Left renal cortex interstitium (tissue), 4 donors: Measurements from ENCODE around the gene ARF3. TPM values are rescaled to one million over a fixed set of nuclear protein-coding genes. Genes with fewer than 3 reads are reported as not detected.

Experiments used
- DNase-seq, 4 donors: peaks; one replicate each; pipeline ENCODE4 v3.0.0-alpha.2; 2013; ENCODE audit warnings: low read depth in 4 of 4, low spot score in 2 of 4, missing footprints in 1 of 4
- polyA plus RNA-seq, 4 donors: library from polyadenylated mRNA; unstranded; fragments of 120-200 nt; gene quantifications; one replicate each; pipeline ENCODE4 v1.2.1, GENCODE V29; 2013; ENCODE audit not compliant: insufficient read length in 4 of 4

Gene ARF3
- 100 to 1,000 TPM; 129 to 147 (median 136) TPM for polyA plus RNA-seq

DNA sequence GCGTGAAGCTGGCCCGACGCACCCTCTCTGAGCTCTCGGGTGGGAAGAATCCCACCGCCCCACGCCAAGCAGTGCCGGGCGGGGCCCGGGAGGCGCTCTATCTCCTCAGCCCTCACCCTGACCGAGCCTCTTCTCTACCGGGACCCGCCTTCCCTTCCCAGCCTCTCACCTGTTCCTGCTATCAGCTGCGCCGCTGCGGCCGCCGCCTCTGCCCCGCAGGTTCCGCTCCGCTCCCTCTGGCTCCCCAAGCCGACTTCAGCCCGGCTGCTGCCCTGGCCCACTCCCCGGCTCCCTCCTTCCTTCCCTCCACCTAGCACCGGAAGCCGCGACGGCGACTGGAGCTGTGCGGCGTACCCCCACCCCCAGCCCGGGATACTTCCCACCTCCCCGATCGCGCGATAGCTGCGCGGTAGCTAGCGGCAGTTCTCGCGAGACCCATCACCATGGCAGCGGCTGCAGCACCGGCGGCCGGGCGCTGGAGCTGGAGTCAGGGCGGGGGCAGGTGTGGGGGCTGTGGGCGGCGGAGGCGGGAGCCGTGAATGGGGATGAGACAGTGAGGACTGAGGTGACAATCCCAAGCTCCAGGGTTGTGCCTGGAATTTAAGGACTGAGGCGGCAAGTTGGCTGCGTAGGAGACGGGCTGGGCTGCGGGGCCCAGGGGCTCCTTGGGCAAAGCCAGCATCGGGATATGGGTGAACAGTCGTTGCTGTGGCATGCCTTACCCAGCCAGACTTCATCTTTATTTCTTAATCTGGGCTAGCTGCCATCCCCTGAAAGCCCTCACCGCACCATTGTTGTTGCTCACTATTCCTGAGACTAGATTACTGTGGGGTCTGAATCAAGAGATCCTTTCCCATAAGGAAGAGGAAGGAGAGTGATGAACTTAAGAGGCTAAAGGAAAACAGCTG, at the start of gene ARF3:
Gene ARF3 (minus strand): TSS at position 347 of the 908 bp plus-strand sequence. CDS start 16,392 bp downstream, outside the sequence.
- peak; percentile 71 to 94 (median 90) for DNase-seq

DNA sequence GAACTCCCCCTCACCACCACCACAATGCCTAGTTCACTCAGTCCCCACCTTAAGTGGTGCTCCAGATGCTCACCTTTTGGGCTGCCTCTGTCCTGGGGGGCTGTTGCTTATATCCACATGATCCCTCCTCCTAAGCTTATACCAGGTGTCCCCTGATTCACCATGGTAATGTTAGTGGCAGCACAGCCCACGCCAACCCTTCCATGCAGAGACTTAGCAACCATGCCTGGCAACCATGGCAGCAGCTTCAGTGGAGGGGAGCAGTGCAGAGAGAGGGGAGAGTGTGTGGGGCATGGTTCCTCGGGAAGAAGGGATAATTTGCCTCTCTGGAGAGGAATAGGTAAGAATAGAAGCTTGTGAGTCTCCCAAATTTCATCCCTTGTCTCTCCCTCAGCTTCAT, 43.1 kb upstream of the ARF3 start:
- DNase-seq, result no peak

DNA sequence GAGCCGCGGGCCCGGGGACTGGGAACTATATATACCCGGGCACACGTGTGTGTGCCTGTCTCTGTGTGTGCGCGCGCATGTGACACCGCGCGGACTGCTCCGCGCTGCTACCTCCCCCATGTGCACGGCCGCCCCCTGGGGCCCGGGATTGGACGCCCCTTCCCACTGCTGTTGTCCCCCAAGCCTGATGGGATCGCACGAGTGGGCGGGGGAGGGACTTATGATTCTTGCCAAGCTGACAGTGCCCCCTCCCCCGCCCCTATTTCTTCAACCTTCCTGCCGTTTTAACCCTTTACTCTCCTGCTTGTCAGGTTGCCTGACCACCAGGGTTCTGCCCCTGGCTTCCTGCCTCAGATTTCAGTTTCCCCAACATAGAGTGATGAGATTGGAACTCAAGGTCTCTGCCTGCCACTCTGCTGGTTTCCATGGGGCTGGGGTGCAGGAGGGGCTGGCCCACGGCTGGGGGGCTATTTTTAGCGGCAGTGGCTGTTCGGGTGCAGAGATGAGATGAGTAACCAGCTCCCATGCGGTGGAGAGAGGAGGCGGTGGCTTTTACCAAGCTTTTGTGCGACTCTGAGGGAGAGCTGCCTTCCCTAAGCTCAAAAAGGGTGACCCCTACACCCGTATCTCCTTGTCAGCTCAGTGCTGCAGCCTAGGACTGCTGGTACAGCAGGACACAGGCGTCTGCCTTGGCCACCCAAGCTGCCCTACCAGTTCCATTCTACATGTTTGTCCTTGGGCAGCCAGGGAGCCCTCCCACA, 42.3 kb upstream of the ARF3 start, which contains the start of gene DDN:
Gene DDN (minus strand): TSS at position 5 of the 761 bp plus-strand sequence. CDS start 88 bp downstream, outside the sequence.
- no peak for DNase-seq

GRCh38 chr12:48998497-48999353, 41.4 kb upstream of the ARF3 start:
- DNase-seq, result no peak

DNA sequence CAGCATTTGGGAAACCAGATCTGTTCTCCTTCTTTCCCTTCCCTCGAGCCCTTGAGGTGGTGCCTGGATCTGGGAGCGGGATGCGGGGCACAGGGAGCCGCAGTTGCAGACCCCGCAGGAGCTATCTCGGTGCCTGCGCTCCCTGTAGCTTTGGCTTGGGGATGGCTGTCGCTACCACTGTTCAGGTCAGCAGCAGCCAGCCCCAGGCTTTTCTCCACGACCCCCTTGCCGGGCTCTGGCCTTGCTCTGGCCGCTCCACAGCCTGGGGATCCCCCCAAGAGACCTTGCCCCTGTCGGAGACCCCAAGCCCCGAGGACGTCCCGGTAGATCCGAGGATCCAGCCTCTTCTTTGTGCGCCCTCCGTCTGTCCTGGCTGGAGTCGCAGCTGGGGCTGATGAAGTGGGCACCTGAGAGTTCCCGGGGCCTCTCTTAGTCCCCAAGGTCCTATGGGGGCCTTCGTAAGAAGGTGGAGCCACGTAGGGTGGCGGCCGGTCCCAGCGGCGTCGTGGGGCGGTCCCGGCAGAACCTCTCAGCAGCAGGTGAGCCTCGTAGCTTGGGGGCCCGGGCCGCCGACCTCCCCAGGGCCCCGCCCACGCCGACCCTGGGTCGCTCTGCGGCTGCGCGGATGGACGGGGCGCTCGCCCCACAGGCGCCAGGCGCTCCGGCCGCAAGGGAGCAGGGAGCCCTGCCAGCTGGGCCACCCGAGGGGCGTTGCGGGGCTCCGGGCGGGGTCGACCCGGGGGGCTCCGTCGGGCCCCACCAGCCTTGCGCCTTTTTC, 40.6 kb upstream of the ARF3 start:
- DNase-seq, result no peak

DNA sequence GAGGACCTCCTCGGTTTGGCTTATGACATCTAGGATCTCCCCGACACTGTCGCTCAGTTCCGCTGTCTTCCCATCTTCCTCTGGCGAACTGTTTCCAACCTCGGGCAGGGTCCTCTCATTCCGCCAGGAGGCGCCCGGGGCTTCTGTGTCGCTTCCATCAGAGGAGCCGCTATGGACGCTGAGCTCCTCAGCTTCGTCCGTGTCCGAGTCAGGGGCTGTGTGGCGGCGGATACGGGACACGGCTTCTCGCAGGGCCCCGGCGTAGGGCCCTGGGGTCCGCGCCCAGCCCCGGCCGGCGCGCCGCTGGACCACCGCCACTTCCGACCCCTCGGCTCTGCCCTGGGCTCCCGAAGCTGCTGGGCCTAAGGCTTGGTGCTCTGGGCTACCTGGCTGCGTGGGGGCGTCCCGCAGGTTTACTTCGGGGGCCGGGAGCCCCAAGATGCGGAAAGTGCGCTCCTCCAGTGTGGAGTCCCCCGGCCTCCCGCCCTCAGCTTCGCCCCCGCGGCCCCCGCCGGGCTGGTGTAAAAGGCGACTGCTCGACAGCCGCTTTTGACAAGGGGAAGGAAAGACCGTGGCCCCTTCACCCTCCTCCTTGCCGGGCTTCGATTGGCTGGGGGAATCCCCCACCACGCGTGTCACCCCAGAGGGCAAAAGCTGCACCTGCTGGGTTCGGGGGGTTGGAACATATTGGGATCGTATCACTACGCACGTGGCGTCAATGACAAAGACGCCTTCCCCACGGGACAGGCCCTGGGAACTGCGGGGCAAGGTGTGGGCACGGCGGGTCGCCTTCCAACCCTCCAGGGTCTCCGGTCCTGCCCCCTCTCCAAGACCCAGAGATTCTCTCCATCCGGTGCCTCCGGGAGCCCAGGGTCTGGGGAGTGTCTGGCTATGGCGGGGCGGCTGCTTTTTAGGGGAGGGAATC, 39.8 kb upstream of the ARF3 start:
- peak in 1 of 4 donors; percentile 65 for DNase-seq

DNA sequence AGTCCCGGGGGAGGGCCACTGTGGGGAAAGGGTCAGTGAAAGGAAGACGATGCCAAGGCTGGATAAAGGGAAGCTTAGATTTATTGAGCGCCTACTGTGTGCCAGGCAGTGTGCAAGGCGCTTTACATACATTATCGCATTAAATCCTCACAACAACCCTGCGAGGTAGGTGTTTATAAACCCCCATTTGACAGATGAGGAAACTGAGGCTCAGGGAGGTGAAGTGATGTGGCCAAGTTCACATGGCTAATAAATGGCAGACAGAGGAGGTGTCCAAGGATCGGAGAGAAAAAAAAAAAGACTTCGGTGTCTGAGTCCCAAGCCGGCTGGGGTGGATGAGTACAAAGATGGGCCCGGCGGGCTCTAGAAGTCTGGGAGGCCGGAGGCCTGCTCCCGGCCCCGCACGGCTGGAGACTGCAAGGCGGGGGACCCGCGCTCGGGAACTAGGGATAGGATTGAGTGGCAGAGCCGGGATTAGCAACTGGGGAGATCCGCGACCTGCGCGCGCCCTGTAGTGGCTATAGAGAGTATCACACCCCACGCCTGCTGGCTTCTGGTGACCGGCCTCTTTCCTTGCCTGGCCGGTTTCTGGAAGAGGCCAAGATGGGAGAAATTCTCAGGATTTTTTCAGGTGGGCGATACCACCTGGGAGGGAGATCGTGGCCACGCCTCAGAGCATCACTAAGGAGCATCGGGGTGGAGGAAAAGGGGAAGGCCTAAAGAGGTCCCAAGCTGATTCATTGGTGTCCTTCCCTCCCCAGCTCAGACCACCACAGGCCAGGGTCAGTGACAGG, 38.0 kb upstream of the ARF3 start:
- peak in 1 of 4 donors; percentile 80 for DNase-seq

- no peak for DNase-seq
These were observed 37.2 kb upstream of the ARF3 start for GRCh38 chr12:48994224-48995085.

- DNase-seq, result no peak
These were observed 36.5 kb upstream of the ARF3 start for GRCh38 chr12:48993787-48994186.

GRCh38 chr12:48991247-48992050, 34.2 kb upstream of the ARF3 start:
- DNase-seq, result no peak

GRCh38 chr12:48990552-48990951, 33.3 kb upstream of the ARF3 start:
- no peak for DNase-seq

DNA sequence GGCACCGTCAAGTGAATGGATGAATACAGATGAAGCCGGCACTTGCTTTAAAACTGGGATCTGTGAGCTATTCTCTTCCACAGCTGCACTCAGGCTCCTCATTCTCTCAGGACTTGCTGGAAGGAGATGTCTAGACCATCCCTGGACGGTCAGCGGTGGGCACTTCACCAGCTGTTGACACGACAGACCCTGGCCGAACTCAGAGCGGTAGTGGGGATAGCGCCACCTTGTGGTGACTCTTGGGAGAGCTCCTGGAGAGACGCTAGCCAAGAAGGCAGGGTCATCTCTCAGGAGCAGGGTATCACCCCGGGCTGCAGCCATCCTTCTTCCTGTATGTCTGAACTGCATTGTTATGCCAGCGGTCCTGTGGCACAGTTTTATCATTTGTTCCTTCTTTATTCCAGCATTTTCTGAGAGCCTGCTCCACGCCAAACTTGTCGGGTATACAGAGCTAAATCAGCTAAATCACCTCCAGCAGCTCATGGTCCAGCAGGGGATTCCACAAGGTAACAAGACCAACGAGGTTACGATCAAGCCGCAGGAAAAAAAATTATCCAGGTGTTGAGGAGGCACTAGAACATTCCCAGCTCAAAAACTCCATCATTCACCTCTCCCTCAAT, 30.9 kb upstream of the ARF3 start:
- DNase-seq, result no peak

- DNase-seq, result no peak
These were observed 29.5 kb upstream of the ARF3 start for GRCh38 chr12:48986720-48987291.

DNA sequence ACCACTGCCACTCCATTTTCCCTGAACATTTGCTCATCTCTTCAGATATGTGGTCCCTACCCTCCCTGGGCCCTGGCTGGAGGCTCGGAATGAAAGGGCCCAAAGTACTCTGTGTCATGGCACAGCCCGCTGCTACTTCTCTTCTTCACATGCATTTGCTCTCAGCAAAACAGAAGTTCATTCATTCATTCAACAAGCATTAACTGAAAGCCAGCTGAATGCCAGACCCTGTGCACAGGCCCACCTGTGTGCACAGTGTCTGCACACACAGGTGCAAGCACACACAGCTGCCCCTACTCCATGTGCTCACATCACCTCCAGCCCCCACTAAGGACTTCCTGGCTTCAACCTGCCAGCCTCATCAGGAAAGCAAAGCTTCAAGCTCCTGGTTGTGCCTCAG, 28.6 kb upstream of the ARF3 start:
- DNase-seq, result no peak

GRCh38 chr12:48985475-48985897, 28.2 kb upstream of the ARF3 start:
- no peak for DNase-seq
